ENCODE measurements around the gene PSMG2. TPM values are rescaled to one million over a fixed set of nuclear protein-coding genes. Genes with fewer than 3 reads are reported as not detected.

The PSMG2 gene
- total and polyA plus RNA-seq, 9 of the 15 experiments (the other 6 are each of a cell fraction or from before 2014, with no cell fraction given) = 59.9 to 271 (median 111) TPM

DNA sequence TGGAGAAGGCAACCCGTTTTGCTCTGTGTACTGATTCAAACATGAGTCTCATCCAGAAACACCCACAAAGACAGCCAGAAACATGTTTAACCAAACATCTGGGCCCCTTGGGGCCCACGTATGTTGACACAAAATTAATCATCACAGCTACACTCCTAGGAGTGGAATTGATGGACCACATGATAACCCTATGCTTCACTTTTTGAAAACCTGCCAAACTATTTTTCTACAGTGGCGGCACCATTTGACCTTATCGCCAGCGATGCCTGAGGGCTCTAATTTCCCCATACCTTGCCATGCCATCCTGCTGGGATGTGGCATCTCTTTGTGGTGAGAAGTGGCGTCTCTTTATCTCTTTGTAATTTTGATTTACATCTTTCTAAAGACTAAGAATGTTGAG is 38.5 kb downstream of the PSMG2 start (continued):
- TF ChIP-seq, protein P1, sequence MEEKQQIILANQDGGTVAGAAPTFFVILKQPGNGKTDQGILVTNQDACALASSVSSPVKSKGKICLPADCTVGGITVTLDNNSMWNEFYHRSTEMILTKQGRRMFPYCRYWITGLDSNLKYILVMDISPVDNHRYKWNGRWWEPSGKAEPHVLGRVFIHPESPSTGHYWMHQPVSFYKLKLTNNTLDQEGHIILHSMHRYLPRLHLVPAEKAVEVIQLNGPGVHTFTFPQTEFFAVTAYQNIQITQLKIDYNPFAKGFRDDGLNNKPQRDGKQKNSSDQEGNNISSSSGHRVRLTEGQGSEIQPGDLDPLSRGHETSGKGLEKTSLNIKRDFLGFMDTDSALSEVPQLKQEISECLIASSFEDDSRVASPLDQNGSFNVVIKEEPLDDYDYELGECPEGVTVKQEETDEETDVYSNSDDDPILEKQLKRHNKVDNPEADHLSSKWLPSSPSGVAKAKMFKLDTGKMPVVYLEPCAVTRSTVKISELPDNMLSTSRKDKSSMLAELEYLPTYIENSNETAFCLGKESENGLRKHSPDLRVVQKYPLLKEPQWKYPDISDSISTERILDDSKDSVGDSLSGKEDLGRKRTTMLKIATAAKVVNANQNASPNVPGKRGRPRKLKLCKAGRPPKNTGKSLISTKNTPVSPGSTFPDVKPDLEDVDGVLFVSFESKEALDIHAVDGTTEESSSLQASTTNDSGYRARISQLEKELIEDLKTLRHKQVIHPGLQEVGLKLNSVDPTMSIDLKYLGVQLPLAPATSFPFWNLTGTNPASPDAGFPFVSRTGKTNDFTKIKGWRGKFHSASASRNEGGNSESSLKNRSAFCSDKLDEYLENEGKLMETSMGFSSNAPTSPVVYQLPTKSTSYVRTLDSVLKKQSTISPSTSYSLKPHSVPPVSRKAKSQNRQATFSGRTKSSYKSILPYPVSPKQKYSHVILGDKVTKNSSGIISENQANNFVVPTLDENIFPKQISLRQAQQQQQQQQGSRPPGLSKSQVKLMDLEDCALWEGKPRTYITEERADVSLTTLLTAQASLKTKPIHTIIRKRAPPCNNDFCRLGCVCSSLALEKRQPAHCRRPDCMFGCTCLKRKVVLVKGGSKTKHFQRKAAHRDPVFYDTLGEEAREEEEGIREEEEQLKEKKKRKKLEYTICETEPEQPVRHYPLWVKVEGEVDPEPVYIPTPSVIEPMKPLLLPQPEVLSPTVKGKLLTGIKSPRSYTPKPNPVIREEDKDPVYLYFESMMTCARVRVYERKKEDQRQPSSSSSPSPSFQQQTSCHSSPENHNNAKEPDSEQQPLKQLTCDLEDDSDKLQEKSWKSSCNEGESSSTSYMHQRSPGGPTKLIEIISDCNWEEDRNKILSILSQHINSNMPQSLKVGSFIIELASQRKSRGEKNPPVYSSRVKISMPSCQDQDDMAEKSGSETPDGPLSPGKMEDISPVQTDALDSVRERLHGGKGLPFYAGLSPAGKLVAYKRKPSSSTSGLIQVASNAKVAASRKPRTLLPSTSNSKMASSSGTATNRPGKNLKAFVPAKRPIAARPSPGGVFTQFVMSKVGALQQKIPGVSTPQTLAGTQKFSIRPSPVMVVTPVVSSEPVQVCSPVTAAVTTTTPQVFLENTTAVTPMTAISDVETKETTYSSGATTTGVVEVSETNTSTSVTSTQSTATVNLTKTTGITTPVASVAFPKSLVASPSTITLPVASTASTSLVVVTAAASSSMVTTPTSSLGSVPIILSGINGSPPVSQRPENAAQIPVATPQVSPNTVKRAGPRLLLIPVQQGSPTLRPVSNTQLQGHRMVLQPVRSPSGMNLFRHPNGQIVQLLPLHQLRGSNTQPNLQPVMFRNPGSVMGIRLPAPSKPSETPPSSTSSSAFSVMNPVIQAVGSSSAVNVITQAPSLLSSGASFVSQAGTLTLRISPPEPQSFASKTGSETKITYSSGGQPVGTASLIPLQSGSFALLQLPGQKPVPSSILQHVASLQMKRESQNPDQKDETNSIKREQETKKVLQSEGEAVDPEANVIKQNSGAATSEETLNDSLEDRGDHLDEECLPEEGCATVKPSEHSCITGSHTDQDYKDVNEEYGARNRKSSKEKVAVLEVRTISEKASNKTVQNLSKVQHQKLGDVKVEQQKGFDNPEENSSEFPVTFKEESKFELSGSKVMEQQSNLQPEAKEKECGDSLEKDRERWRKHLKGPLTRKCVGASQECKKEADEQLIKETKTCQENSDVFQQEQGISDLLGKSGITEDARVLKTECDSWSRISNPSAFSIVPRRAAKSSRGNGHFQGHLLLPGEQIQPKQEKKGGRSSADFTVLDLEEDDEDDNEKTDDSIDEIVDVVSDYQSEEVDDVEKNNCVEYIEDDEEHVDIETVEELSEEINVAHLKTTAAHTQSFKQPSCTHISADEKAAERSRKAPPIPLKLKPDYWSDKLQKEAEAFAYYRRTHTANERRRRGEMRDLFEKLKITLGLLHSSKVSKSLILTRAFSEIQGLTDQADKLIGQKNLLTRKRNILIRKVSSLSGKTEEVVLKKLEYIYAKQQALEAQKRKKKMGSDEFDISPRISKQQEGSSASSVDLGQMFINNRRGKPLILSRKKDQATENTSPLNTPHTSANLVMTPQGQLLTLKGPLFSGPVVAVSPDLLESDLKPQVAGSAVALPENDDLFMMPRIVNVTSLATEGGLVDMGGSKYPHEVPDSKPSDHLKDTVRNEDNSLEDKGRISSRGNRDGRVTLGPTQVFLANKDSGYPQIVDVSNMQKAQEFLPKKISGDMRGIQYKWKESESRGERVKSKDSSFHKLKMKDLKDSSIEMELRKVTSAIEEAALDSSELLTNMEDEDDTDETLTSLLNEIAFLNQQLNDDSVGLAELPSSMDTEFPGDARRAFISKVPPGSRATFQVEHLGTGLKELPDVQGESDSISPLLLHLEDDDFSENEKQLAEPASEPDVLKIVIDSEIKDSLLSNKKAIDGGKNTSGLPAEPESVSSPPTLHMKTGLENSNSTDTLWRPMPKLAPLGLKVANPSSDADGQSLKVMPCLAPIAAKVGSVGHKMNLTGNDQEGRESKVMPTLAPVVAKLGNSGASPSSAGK (IDR thresholded peaks at IDR 0.05) = no peak
- no peak for TF ChIP-seq ZNF589 (CRISPR knock-in tag; IDR thresholded peaks at IDR 0.05; ENCODE audit: low read depth)
- TF ChIP-seq PHB2 (IDR thresholded peaks at IDR 0.05; ENCODE audit: low read depth) = no peak
- TF ChIP-seq SPI1 (IDR thresholded peaks at IDR 0.05; ENCODE audit: borderline replicate concordance, low read depth, low read length) = no peak
- TF ChIP-seq TAF7 (tag; IDR thresholded peaks at IDR 0.05) = no peak
- TF ChIP-seq ZBTB8A (IDR thresholded peaks at IDR 0.05; ENCODE audit: partially characterized antibody) = no peak
- TF ChIP-seq RCOR1 (IDR thresholded peaks at IDR 0.05; ENCODE audit: borderline replicate concordance in 1 of 2, low read depth in 2 of 2, low read length in 2 of 2) = peak in 1 of 2 experiments; percentile 18; a peak in 1 of 4 replicates
- TF ChIP-seq TBL1XR1 (IDR thresholded peaks at IDR 0.05; ENCODE audit: low read length in 2 of 2) = 0 out of 4 replicates have a peak, but pooled peaks of 1 of the 2 experiments have one; percentile 38
- TF ChIP-seq ZNF76 (CRISPR knock-in tag; IDR thresholded peaks at IDR 0.05; ENCODE audit: borderline replicate concordance) = no peak
- no peak for TF ChIP-seq ZNF551 (CRISPR knock-in tag; IDR thresholded peaks at IDR 0.05)
- no peak for TF ChIP-seq PURB (CRISPR knock-in tag; IDR thresholded peaks at IDR 0.05; ENCODE audit: low read depth)

All from K562 (cell line).